Neural crest cell (in vitro differentiated cells): ENCODE results near the gene SSBP3. TPM values are rescaled to one million over a fixed set of nuclear protein-coding genes. Genes with fewer than 3 reads are reported as not detected.
A peak's percentile ranks its signal among the peaks of the same experiment; 100 is the strongest.
"Not testable (repeated sequence)": the region's sequence is repeated elsewhere in the genome, so short reads cannot be mapped to it uniquely, and the experiment has no call there.

ENCODE experiments used
- DNase-seq: peaks from one replicate; pipeline ENCODE4 v3.0.0; 2021; ENCODE audit warnings: low read depth, mixed read lengths, low spot score
- H3K27ac Mint-ChIP-seq: one replicate; pipeline ENCODE4 v1.8.0; 2021; ENCODE audit warnings: mild to moderate bottlenecking, mixed read lengths; ENCODE audit not compliant: unreplicated experiment
- H3K27me3 Mint-ChIP-seq: 2 replicates; pipeline ENCODE4 v1.8.0; 2021; ENCODE audit warnings: low read depth, mild to moderate bottlenecking, mixed read lengths
- H3K36me3 Mint-ChIP-seq: 2 replicates; pipeline ENCODE4 v1.8.0; 2021; ENCODE audit warnings: low read depth, mild to moderate bottlenecking, mixed read lengths
- H3K4me1 Mint-ChIP-seq: 2 replicates; pipeline ENCODE4 v1.8.0; 2021; ENCODE audit warnings: mixed read lengths
- H3K4me3 Mint-ChIP-seq: one replicate; pipeline ENCODE4 v1.8.0; 2021; ENCODE audit warnings: mild to moderate bottlenecking, mixed read lengths
- H3K9me3 Mint-ChIP-seq: 2 replicates; pipeline ENCODE4 v1.8.0; 2021; ENCODE audit warnings: mixed read lengths
- total RNA-seq: library from RNA; stranded (reverse); gene quantifications from 2 replicates; pipeline ENCODE4 v1.2.1, GENCODE V29; 2021
- TF ChIP-seq, protein P1 (sequence below): fragments of 200-600 bp; sonication (generic); conservative IDR thresholded peaks from 2 replicates; pipeline ENCODE4 v1.5.0; 2021; ENCODE audit warnings: antibody characterized with exemption, mild to moderate bottlenecking

Gene SSBP3
- total RNA-seq, 1 donor from 2014 or later = 94.3 TPM

GRCh38 chr1:54425152-54425584 lies 19.0 kb upstream of the SSBP3 start:
- TF ChIP-seq, protein P1, sequence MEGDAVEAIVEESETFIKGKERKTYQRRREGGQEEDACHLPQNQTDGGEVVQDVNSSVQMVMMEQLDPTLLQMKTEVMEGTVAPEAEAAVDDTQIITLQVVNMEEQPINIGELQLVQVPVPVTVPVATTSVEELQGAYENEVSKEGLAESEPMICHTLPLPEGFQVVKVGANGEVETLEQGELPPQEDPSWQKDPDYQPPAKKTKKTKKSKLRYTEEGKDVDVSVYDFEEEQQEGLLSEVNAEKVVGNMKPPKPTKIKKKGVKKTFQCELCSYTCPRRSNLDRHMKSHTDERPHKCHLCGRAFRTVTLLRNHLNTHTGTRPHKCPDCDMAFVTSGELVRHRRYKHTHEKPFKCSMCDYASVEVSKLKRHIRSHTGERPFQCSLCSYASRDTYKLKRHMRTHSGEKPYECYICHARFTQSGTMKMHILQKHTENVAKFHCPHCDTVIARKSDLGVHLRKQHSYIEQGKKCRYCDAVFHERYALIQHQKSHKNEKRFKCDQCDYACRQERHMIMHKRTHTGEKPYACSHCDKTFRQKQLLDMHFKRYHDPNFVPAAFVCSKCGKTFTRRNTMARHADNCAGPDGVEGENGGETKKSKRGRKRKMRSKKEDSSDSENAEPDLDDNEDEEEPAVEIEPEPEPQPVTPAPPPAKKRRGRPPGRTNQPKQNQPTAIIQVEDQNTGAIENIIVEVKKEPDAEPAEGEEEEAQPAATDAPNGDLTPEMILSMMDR = no peak
- no peak overlapping the region for H3K27ac Mint-ChIP-seq
- H3K4me1 Mint-ChIP-seq = no peaks in the 10 kb centered on the region
- no peak overlapping the region for H3K4me3 Mint-ChIP-seq
- H3K27me3 Mint-ChIP-seq = no peaks in the 10 kb centered on the region
- DNase-seq = no peak
- no peaks in the 10 kb centered on the region for H3K36me3 Mint-ChIP-seq
- H3K9me3 Mint-ChIP-seq = no peaks in the 10 kb centered on the region

DNA sequence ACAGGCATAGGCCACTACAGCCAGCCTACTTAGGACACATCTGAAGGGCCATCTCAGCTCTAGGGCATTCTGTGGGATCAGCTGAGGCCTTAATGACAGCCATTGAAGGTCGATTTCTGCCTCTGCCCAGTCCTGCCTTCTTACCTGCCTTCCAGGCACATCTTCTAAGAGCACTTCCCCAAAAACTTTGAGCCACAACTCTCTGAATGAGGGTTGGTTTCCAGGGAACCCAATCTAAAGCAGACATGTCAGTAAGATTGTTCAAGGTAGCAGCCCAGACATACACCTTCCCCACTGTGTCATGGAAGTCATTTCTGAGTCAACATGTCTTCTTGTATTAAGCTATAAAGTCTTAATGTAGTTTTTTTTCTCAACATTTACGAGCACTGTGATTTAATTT lies 18.2 kb upstream of the SSBP3 start:
- H3K4me3 Mint-ChIP-seq = no peak overlapping the region
- DNase-seq = no peak
- no peaks in the 10 kb centered on the region for H3K9me3 Mint-ChIP-seq
- TF ChIP-seq, protein P1 = no peak
- H3K36me3 Mint-ChIP-seq = no peaks in the 10 kb centered on the region
- no peak overlapping the region for H3K27ac Mint-ChIP-seq
- H3K4me1 Mint-ChIP-seq = no peaks in the 10 kb centered on the region
- H3K27me3 Mint-ChIP-seq = no peaks in the 10 kb centered on the region

- Mint-ChIP-seq H3K27me3 (no peaks in the 10 kb centered on the region), H3K36me3 (no peaks in the 10 kb centered on the region), H3K27ac (no peak overlapping the region), H3K4me3 (no peak overlapping the region), H3K9me3 (no peaks in the 10 kb centered on the region), H3K4me1 (peaks cover 5% of the 10 kb centered on the region)
- TF ChIP-seq, protein P1 = no peak
- no peak for DNase-seq
These were observed 14.9 kb upstream of the SSBP3 start for GRCh38 chr1:54421101-54421504.

DNA sequence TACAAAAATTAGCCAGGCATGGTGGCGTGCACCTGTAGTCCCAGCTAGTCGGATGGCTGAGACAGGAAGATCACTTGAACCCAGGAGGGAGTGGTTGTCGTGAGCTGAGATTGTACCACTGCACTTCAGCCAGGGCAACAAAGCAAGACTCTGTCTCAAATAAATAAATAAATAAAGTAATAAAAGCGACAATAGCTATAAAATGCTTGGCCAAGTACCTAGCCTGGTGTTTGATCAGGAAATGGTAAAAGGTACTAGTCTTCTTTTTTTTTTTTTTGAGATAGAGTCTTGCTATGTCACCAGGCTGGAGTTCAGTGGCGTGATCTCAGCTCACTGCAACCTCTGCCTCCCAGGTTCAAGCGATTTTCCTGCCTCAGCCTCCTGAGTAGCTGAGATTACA lies 12.4 kb upstream of the SSBP3 start:
- H3K9me3 Mint-ChIP-seq, H3K27me3 Mint-ChIP-seq, DNase-seq, H3K4me3 Mint-ChIP-seq, H3K36me3 Mint-ChIP-seq, H3K27ac Mint-ChIP-seq: not testable (repeated sequence)
- peaks cover 12% of the 10 kb centered on the region for H3K4me1 Mint-ChIP-seq

DNA sequence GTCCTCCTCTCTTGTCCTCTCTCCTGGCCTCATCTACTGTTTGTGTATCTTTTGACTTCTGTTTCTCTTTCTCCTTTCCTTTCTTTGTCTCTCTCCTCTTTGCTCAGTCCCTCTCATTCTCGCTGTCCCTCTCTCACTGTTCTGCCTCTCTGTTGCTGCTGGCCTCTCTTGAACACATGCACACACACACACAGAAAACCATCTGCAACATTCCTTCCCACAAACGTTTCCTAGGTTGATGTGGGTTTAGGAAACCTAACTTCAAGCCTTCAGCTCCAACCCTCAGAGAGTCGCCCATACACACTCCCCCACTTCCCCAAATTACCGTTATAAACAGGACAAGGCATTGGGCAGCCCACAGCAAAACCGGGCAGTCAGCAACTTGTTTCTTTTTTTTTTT lies 10.9 kb upstream of the SSBP3 start:
- DNase-seq = no peak
- H3K36me3 Mint-ChIP-seq = no peaks in the 10 kb centered on the region

DNA sequence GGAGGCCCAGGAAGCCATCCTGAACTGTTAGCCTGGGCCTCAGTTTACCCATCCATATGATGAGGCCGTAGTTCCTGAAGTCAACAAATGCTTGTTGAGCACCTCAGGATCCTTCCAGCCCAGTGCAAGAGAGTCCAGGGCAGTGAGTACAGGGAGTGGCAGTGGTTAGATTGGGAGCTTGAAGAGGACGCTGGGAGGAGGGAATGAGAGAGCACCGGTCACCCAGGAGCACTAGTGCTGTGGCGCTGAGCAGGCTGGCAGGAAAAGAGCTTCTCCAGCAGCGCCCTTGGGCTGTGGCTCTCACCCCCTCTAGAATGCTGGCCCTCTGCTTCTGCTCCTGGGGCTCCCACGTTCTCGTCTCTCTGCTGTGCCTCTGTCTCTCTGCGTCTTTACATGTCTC lies 10.2 kb upstream of the SSBP3 start:
- no peak for DNase-seq
- H3K9me3 Mint-ChIP-seq = no peaks in the 10 kb centered on the region
- peaks cover 27% of the 10 kb centered on the region for H3K4me1 Mint-ChIP-seq
- no peak overlapping the region for H3K4me3 Mint-ChIP-seq
- H3K27me3 Mint-ChIP-seq = no peaks in the 10 kb centered on the region
- TF ChIP-seq, protein P1 = no peak
- no peak overlapping the region for H3K27ac Mint-ChIP-seq
- no peaks in the 10 kb centered on the region for H3K36me3 Mint-ChIP-seq

More for the DNA sequence above, 10.9 kb upstream of the SSBP3 start:
- TF ChIP-seq, protein P1 = no peak
- no peaks in the 10 kb centered on the region for H3K9me3 Mint-ChIP-seq
- peaks cover 23% of the 10 kb centered on the region for H3K4me1 Mint-ChIP-seq
- H3K27me3 Mint-ChIP-seq = no peaks in the 10 kb centered on the region
- peak overlapping the region; percentile 44 for H3K27ac Mint-ChIP-seq
- no peak overlapping the region for H3K4me3 Mint-ChIP-seq
